Left renal cortex interstitium (tissue), 4 donors: ENCODE measurements around the gene SH2D7. TPM values are rescaled to one million over a fixed set of nuclear protein-coding genes. Genes with fewer than 3 reads are reported as not detected.

Experiments
- DNase-seq, 4 donors: peaks; one replicate each; pipeline ENCODE4 v3.0.0-alpha.2; 2013; ENCODE audit warnings: low read depth in 4 of 4, low spot score in 2 of 4, missing footprints in 1 of 4
- polyA plus RNA-seq, 4 donors: library from polyadenylated mRNA; unstranded; fragments of 120-200 nt; gene quantifications; one replicate each; pipeline ENCODE4 v1.2.1, GENCODE V29; 2013; ENCODE audit not compliant: insufficient read length in 4 of 4

SH2D7 gene
- polyA plus RNA-seq, 4 donors: 0.48 to 0.95 (median 0.72) TPM

DNA sequence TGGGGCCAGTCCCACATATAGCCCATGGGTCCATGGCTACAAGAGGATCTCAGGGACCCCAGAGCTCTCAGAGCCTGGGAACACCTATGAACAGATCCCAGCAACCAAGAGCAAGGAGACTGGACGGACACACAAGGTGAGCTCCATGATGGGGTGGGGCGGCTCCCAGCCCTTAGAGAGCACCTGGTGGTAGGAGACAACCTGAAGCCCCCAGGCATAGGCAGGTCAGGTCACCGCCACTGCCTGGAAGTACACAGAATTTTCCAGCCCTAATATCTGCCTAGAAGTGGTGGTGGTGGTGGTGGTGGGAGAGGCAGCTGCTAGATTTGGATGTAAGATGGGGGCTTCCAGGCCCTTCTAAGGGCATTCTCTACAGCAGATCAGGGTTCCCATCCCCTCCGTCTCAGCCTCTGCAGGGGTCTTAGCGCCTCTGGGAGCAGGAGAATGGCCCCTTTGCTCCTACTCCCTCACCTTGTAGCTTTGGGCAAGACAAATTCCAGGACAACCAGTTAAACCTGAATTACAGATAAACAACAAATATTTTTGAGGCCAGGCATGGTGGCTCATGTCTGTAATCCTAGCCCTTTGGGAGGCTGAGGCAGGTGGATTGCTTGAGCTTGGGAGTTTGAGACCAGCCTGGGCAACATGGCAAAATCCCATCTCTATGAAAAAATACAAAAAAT, 9.2 kb downstream of the SH2D7 start:
- DNase-seq: no peak

DNA sequence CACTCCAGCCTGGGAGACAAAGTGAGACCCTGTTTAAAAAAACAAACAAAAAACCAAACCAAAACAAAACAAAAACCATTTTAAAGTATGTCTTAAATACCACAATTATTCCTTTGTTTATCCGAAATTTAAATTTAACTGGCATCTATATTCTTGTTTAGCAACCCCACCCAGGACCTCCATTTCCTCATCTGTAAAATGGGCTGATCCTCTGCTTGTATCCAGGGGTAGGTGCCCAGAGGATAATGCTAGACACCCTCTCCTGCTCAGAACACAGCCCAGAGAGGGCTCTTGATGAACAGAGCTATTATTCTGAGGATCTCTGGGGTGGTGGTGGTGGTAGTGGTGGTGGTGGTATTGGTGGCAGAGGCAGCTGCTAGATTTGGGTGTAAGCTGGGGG, 9.8 kb downstream of the SH2D7 start:
- DNase-seq: no peak

DNA sequence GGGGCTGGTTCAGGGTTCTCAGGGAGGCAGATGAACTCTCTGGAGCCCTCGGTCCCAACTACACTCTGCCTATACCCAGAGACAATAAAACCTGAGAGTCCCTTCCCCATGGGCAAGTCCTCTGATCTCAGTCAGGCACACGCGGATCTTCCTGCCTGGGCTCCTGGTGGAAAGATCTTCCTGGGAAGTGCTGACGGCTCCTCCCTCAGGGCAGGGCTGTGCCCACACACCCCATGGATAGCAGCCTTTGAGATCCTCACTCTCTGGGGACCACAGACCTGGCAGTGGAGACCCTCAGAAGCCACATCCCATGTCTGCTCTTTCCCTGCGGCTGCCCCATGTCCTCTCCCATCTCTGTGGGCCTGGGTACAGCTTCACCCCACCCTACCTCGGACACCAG, 10.4 kb downstream of the SH2D7 start:
- no peak for DNase-seq

DNA sequence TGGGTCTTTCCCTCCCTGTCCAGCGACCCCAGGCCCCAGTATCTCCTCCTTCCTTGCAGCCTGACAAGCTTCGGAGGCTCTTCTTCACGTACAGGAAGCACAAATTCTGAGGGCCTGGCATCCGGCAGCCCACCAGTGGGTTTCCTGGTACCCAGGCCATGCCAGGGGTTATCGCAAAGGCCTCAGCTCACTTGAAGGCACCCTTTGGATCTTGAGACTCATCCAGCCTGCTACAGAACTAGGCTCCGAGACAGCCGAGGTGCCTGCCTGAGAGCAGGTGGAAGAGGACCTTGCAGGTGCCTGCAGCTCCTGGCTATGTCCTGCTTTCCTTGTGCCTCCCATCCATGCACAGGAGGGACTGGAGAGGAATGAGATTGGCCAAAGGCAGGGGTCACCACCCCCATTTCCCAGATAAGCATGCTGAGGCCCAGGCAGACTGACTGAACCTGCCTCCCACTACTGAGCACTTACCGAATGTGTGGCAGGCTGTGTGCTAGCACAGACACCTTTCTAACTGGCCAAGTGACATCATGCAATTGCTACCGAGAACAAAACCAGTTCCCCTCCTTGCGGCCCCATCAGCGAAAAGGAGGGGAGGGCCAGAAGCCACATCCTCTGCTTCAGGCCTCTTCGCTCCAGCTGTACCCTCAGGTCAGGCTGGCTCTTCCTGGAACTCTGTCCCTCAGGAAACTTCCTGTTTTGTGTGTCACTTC, 11.2 kb downstream of the SH2D7 start:
- no peak for DNase-seq

DNA sequence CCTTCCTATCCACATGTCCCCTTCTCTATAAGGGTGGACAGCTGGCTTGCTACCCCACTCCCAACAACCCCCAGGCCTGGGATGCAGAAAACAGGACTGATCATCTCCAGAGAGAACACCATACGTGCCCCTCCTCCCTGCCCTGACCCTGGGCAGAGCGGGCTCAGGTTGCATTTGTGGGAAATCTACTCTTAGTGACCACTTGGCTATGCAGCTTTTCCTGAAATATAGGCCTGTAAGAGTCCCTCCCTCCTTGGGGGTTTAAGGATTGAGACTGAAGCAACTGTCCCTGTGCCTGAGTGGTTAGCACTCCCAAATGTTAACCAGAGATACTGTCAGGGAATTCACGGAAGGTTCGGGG, 11.7 kb downstream of the SH2D7 start:
- DNase-seq: no peak

DNA sequence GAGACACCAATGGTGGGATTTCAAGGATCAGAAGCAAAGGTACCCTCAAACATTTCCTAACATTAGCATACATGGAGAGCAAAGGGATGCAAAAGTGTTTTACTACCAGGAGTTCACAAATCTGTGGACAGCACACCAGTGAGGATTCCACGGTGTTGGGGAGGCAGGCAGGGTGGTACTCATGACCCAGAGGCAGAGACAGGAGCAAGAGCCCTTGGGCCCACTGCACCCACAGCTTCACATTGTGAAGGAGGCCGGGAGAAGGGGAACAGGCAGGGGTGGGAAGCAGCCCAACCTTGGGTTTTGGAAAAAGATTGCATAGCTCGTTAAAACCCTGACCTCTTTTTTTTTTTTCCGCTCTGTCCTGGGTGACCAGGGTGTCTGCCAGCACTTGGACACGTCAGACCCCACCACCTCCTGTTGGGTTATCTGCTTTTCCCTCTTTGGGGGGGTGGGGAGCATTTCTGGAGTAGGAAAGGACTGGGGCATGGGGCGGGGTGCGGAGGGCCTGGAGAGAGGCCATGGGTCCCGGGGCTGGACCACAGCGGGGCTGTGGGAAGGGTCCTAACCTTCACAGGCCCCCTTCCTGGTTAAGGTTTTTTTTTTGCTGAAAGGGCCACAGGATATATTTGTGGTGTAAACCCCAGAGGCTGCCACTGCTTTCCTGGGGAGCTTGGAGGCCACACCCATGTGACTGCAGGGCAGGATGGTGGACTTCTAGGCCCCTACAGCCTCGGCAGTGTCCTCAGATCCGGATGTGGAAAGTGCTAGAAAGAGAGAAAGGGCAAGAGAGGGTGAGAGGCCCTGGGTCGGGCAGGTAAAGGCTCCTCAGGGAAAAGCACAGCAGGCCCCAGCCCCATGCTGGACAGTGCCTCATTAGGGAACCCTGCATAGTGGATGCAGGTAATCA, 12.5 kb downstream of the SH2D7 start:
- DNase-seq: no peak

DNA sequence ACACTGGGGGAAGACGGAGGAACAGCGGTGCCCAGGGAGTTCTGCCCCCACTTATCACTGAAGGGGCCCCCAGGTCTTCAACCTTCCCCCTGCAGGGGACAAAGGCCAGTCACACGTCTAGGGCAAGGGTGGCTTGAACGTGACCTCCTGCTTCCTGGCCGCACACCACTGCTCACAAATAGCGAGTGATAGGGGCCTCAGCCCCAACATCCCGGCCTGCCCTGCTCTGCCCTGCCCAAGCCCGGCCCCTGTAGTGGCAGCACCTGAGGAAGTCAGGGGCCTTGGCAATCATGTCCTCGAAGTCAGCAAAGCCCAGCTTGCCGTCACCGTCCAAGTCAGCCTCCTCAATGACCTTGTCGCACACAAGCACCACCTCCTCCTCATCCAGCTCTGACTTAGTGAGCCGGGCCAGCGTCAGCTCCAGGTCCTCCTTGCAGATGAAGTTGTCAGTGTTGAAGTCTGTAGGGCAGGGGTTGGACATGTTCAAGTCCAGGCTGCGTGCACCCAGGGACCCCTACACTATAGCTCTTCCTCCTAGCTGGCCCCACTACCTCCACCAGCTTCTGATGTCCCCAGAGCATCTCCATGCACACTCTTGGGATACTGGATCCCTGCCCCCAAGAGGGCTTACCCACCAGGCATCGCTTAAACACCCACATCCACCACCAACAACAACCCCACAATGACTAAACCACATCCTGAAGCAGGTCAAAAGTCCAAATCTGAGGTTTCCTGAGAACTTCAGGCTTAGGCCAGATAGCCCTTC, 13.3 kb downstream of the SH2D7 start:
- DNase-seq: no peak

DNA sequence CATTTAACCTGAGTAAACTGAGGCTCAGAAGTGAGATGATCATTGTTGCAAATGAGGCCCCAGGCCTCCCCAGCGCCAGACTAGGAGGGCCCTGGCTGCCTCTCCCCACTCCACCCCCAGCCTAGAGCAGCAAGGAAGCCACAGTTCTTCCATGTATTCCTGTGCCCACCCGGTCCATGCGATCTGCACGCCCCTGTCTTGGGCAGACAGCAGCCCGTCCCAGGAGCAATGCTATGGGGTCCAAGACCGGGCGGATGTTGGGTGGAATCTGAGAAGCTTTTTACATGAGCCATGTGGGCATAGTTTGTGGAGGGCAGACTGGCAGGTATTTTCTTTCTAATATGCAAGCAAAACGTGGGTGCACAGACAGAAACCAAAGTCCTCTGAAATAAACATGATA, 15.1 kb downstream of the SH2D7 start:
- no peak for DNase-seq

DNA sequence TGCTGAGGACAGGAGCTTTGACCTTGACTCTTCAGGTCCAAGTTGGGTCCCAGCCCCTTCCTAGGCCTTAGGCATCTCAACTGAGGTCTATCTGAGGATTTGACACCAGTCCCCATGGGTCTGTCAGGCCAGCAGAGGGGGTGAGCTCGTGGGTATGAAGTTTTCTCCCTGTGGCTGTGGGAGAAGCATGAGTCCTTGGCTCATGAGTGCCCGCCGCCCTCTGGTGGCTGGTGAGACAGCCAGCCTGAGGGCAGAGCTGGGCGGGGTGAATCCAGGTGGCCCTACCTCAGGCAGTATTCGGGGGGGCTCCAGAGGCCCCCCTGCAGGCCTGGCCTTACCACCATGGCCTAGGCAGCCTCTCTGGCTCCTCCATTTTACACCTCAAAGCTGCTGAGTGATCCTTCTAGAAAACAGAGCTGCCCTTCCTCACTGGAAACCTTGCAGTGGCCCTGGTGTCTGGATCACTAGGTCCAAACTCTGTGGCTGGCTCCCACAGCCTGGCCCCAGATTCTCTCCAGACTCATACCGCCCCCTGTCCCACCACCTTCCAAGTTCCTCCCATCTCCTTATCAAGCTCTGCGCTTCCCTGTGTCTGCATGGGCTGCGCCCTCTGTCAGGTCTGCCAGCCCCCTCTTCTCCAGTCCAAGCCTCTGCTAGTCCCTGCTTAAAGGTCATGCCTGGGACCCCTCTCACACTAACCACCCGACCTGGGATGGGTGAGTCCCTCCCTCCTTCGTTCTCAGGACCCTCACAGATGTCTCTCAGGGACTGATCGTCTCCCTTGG, 16.1 kb downstream of the SH2D7 start:
- peak in 1 of 4 donors; percentile 57 for DNase-seq

DNA sequence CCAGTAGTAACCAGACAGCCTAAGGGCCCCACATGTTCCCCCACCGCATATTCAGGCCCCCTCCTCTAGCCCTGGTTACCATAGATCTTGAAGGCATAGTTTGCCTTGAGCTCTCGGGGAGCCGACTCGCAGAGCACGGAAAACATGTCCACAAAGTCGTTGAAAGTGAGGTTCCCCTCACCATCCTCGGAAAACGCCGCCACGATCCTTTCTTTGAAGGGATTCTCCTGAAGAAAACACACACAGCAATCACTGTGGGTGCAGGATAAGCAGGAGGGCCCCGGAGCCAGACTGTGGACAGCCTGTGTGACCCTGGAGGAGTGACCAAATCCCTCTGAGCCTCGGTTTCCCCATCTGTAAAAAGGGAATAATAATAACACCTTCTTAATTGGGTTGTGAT, 16.8 kb downstream of the SH2D7 start:
- DNase-seq: no peak

DNA sequence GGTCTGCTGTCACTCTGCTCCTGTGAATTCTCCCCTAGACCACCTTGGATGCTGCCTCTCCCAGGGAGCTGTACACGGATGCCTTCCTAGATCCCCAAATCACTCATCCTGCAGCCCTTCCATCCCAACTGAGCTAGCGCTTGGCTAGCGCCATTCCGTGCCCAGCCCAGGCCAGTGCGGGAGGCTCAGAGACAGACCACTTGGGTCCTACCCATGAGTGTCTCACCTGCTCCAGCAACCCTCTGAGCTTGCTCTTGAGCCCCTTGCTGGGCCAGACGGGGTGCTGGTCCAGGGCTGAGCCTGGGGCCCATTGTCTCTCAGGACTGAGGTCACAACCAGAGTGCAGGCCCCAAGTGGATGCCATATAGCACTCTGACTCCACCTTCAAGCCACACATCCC, 17.7 kb downstream of the SH2D7 start:
- DNase-seq: no peak

DNA sequence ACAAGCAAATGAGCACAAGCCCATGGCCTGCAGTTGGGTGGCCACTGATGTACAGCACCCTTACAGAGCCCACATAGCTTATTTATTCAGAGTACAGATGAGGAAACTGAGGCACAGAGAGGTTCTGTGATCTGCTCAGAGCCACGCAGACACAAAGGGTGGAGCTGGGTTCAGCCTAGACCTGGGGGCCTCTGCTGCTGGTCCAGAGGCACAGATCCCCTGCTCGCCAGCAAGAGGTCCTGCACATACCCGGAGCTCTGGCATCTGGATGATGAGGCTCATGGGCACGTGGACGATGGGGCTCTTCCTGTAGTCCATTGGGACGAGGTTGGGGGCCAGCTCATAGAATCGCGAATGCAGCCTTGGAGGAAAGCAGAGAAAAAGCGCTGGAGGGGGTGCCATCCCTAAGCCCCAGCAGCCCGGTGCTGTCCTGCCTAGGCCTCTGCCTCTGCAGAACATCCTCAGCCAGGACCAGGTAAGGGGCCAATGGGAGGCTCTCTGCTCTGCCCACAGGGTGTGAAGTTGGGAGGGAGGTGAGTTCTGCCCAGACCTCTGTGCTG, 18.6 kb downstream of the SH2D7 start:
- DNase-seq: no peak

DNA sequence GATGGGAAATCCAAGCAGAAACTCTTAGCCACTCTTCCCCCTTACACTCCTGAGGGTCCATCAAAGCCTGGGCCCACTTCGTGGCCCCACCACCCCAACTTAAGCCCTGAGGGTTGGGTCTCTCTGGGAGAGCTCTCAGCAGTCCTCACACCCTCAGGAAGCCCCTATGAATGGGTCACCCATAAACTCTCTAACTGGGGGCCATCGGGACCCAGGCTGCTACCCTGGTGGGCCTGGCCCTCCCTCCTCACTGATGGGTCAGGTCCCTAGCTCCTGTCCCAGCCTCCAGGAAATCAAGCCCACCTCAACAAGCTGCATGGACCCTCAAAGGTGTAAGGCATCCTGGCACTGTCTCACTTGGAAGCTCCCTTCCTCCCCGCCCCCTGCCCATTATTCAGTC, 19.4 kb downstream of the SH2D7 start:
- DNase-seq: no peak

DNA sequence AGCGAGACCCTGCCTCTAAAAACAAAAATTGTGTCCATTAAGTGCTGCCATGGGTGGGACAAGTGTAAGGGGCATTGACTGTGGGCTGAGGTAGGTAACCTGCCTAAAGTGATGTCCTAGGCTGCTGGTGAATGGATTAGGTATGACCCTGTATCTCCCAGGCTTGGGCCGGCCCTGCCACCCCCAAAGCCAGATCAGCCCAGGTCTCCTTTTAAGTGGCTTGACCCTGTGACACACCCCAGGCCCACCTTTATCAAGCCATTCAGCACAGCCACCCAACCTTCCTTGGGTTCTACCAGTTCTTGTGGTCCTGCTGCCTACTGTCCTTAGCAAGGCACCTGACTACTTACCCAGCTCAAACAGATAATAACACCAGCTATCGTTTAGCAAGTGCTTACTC, 20.2 kb downstream of the SH2D7 start:
- DNase-seq: no peak

DNA sequence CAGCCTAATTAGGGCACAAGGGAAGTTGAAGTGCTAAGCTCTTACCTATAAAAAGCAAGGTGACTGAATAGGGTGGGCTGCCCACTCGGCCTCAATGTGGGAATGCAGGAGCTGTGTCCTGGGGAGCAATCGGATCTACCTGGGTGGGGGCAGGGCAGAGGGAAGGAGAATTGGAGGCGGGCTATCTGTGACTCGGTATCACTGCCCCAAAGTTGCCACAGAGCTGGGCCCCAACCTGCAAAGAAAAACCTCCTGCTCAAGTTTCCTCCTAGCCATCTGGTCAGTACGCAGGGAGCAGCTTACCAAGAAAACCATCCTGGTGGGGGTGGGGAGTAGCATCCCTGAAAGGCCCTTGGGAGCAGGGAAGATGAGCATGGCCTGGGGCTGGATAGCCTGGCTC, 28.2 kb downstream of the SH2D7 start:
- no peak for DNase-seq

DNA sequence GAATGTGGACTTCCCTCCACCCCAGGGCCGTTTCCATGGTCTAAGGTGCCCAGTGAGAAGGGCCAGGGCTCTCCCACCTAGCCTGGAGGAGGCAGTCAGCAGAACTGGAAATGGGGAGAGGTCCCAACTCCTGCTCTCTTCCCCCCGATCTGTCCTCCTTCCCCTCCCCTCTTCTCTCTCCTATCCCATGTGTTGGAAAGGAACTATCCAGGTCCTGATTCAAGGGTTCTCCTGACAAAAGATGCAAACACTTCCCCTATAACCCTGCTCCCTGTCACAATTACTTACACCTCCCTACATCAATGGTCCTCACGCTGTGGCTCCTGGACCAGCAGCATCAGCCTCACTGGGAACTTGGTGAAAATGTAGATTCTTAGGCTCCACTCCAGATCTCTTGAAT, 32.9 kb downstream of the SH2D7 start:
- DNase-seq: no peak

DNA sequence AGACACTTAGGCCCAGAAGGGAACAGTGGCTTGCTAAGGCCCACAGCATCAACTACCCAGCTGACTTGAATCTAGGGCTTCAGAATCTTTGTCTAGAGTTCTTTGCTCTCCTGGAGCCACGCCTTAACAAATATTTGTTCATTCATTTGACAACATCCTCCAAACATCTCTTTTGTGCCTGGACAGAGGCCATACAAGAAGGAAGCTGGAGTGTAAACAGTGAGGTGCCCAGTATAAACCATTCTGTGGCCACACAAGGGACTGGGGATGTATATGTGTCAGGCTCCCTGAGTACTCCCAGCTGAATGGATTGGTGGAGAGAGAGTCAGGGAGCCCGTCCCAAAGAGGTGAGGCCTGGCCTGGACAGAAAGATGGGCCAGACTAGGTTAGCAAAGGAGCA, 35.5 kb downstream of the SH2D7 start:
- no peak for DNase-seq

DNA sequence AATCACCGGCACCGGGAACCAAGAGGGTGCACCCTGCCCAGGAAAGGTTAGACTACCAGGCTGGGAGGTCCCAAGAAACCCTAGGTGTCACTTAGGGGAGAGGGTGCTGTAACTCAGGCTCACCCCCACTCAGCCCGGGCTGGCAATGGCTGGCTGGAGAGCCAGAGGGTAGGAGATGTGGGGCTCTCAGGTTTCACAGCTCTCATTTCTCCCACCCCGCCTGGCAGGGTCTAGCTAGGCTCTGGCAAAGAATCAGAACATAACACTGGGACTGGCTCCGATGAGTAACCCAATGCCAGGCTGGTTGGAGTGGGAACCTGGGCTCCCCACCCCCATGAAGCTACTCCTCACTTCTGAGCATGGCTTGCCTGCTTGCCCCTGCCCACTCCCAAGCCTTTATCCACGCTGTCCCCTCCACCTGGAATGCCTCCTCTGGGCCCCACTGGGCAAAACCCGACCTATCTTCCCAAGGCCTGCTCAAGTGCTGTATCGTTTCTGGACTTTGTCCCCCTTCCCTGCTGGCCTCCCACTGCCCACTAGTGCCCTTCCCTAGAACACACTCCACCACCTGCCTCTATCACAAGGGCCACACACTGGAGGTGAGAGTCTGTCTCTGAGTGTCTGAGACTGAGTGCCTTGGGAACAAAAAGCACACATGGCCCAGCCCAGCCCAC, 36.9 kb downstream of the SH2D7 start:
- no peak for DNase-seq

DNA sequence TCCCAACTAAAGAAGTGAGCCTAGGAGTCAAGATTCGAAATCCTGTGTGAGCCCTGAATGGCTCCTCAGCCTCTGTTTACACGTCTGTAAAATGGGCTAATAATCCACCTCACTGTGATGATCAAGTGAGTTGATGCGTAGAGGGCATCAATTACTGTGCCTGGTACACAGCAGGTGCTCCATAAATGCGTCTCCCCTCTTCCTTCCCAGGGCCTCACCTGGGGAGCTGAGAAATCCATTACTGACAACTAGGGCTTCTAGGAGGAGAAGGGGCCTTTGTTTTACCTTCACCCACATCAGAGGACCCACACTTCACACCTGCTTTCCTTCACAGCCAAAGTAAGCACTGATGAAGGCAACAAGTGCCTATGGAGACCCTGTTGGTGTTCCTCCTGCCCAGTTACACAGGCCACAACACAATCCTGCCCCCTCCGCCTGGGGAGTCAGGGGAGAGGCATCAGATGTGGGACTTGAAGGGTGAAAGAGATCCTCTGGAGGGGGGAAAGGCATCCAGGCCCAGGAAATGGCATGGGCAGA, 37.5 kb downstream of the SH2D7 start:
- no peak for DNase-seq
